ENCODE results near the gene C1QTNF3. TPM values are rescaled to one million over a fixed set of nuclear protein-coding genes. Genes with fewer than 3 reads are reported as not detected.
"Not testable (repeated sequence)": the region's sequence is repeated elsewhere in the genome, so short reads cannot be mapped to it uniquely, and the experiment has no call there.

C1QTNF3 gene
- 12.9 and 20.5 TPM in 2 replicates for total RNA-seq (2014; rRNA removed; shearing (Covaris generic); ENCODE audit: low replicate concordance)

- Histone ChIP-seq H3K4me1 (ENCODE audit: low read length) (no peaks in the 10 kb centered on the region), H3K4me2 (ENCODE audit: low read depth, low read length, poor library complexity, severe bottlenecking) (no peak within 1 kb of the TSS), H3K27me3 (ENCODE audit: low read length) (no peaks in the 10 kb centered on the region), H4K20me1 (ENCODE audit: insufficient read depth, low read depth, low read length) (no peaks in the 10 kb centered on the region), H3K4me3 (ENCODE audit: low read length) (no peak within 1 kb of the TSS), H3K9me2 (replicated peaks; ENCODE audit: insufficient read depth, low read length) (no peaks in the 10 kb centered on the region), H2AFZ (ENCODE audit: low read length) (no peak within 1 kb of the TSS), H3K27ac (ENCODE audit: low read length) (no peak within 1 kb of the TSS), H3K9ac (ENCODE audit: low read length) (no peak within 1 kb of the TSS), H3K9me3 (ENCODE audit: low read length) (no peaks in the 10 kb centered on the region), H3K79me2 (ENCODE audit: low read length) (no peaks in the 10 kb centered on the region), H3K36me3 (ENCODE audit: insufficient read depth, low read length) (no peaks in the 10 kb centered on the region)
- no peak for DNase-seq
These were observed at the start of gene C1QTNF3 for GRCh38 chr5:34043099-34043876. TSS of gene C1QTNF3 (minus strand) at chr5:34043213. CDS start at chr5:34043125, 88 bp downstream.

- not testable (repeated sequence) for DNase-seq; H3K4me3 ChIP-seq (ENCODE audit: low read length); H3K36me3 ChIP-seq (ENCODE audit: insufficient read depth, low read length); H3K27ac ChIP-seq (ENCODE audit: low read length); H3K9me3 ChIP-seq (ENCODE audit: low read length); H3K9me2 ChIP-seq (replicated peaks; ENCODE audit: insufficient read depth, low read length); H3K4me1 ChIP-seq (ENCODE audit: low read length); H3K79me2 ChIP-seq (ENCODE audit: low read length); H4K20me1 ChIP-seq (ENCODE audit: insufficient read depth, low read depth, low read length); H2AFZ ChIP-seq (ENCODE audit: low read length); H3K9ac ChIP-seq (ENCODE audit: low read length); H3K4me2 ChIP-seq (ENCODE audit: low read depth, low read length, poor library complexity, severe bottlenecking); H3K27me3 ChIP-seq (ENCODE audit: low read length)
These were observed 48.0 kb upstream of the C1QTNF3 start for GRCh38 chr5:34091039-34091438.

- not testable (repeated sequence) for H3K4me1 ChIP-seq (ENCODE audit: low read length); H3K4me3 ChIP-seq (ENCODE audit: low read length); H4K20me1 ChIP-seq (ENCODE audit: insufficient read depth, low read depth, low read length); H3K27ac ChIP-seq (ENCODE audit: low read length); H3K79me2 ChIP-seq (ENCODE audit: low read length); H3K36me3 ChIP-seq (ENCODE audit: insufficient read depth, low read length); H3K4me2 ChIP-seq (ENCODE audit: low read depth, low read length, poor library complexity, severe bottlenecking); H2AFZ ChIP-seq (ENCODE audit: low read length); H3K9me2 ChIP-seq (replicated peaks; ENCODE audit: insufficient read depth, low read length); DNase-seq; H3K9me3 ChIP-seq (ENCODE audit: low read length); H3K27me3 ChIP-seq (ENCODE audit: low read length); H3K9ac ChIP-seq (ENCODE audit: low read length)
These were observed 46.8 kb upstream of the C1QTNF3 start for GRCh38 chr5:34089802-34090201.

GRCh38 chr5:34087728-34088127, 44.7 kb upstream of the C1QTNF3 start:
- not testable (repeated sequence) for H3K9me2 ChIP-seq (replicated peaks; ENCODE audit: insufficient read depth, low read length); H3K36me3 ChIP-seq (ENCODE audit: insufficient read depth, low read length); H3K27ac ChIP-seq (ENCODE audit: low read length)

GRCh38 chr5:34083898-34084297, 40.9 kb upstream of the C1QTNF3 start:
- H3K36me3 ChIP-seq (ENCODE audit: insufficient read depth, low read length); H3K79me2 ChIP-seq (ENCODE audit: low read length); H3K27ac ChIP-seq (ENCODE audit: low read length); H3K4me1 ChIP-seq (ENCODE audit: low read length); H2AFZ ChIP-seq (ENCODE audit: low read length); H3K9me3 ChIP-seq (ENCODE audit: low read length); H4K20me1 ChIP-seq (ENCODE audit: insufficient read depth, low read depth, low read length); DNase-seq; H3K27me3 ChIP-seq (ENCODE audit: low read length); H3K9me2 ChIP-seq (replicated peaks; ENCODE audit: insufficient read depth, low read length); H3K9ac ChIP-seq (ENCODE audit: low read length); H3K4me3 ChIP-seq (ENCODE audit: low read length); H3K4me2 ChIP-seq (ENCODE audit: low read depth, low read length, poor library complexity, severe bottlenecking): not testable (repeated sequence)

More at GRCh38 chr5:34087728-34088127, 44.7 kb upstream of the C1QTNF3 start:
- not testable (repeated sequence) for H4K20me1 ChIP-seq (ENCODE audit: insufficient read depth, low read depth, low read length); H3K79me2 ChIP-seq (ENCODE audit: low read length); H3K4me1 ChIP-seq (ENCODE audit: low read length); H2AFZ ChIP-seq (ENCODE audit: low read length); H3K27me3 ChIP-seq (ENCODE audit: low read length); H3K4me3 ChIP-seq (ENCODE audit: low read length); H3K9ac ChIP-seq (ENCODE audit: low read length); H3K9me3 ChIP-seq (ENCODE audit: low read length); DNase-seq; H3K4me2 ChIP-seq (ENCODE audit: low read depth, low read length, poor library complexity, severe bottlenecking)

- not testable (repeated sequence) for H3K27me3 ChIP-seq (ENCODE audit: low read length); H3K9me3 ChIP-seq (ENCODE audit: low read length); H4K20me1 ChIP-seq (ENCODE audit: insufficient read depth, low read depth, low read length); DNase-seq; H3K4me1 ChIP-seq (ENCODE audit: low read length); H3K36me3 ChIP-seq (ENCODE audit: insufficient read depth, low read length); H3K27ac ChIP-seq (ENCODE audit: low read length); H3K4me2 ChIP-seq (ENCODE audit: low read depth, low read length, poor library complexity, severe bottlenecking); H3K79me2 ChIP-seq (ENCODE audit: low read length); H3K9me2 ChIP-seq (replicated peaks; ENCODE audit: insufficient read depth, low read length); H2AFZ ChIP-seq (ENCODE audit: low read length); H3K4me3 ChIP-seq (ENCODE audit: low read length); H3K9ac ChIP-seq (ENCODE audit: low read length)
These were observed 36.5 kb upstream of the C1QTNF3 start for GRCh38 chr5:34079505-34079904.

GRCh38 chr5:34077636-34078035, 34.6 kb upstream of the C1QTNF3 start:
- not testable (repeated sequence) for H3K4me2 ChIP-seq (ENCODE audit: low read depth, low read length, poor library complexity, severe bottlenecking); H3K9ac ChIP-seq (ENCODE audit: low read length); H3K36me3 ChIP-seq (ENCODE audit: insufficient read depth, low read length); H3K9me3 ChIP-seq (ENCODE audit: low read length); H4K20me1 ChIP-seq (ENCODE audit: insufficient read depth, low read depth, low read length); DNase-seq; H3K79me2 ChIP-seq (ENCODE audit: low read length); H3K4me3 ChIP-seq (ENCODE audit: low read length); H3K27me3 ChIP-seq (ENCODE audit: low read length); H3K4me1 ChIP-seq (ENCODE audit: low read length); H2AFZ ChIP-seq (ENCODE audit: low read length); H3K27ac ChIP-seq (ENCODE audit: low read length); H3K9me2 ChIP-seq (replicated peaks; ENCODE audit: insufficient read depth, low read length)

- not testable (repeated sequence) for H2AFZ ChIP-seq (ENCODE audit: low read length); H3K9me2 ChIP-seq (replicated peaks; ENCODE audit: insufficient read depth, low read length); H3K4me3 ChIP-seq (ENCODE audit: low read length); H3K9ac ChIP-seq (ENCODE audit: low read length); H3K79me2 ChIP-seq (ENCODE audit: low read length); DNase-seq; H3K4me1 ChIP-seq (ENCODE audit: low read length); H3K27me3 ChIP-seq (ENCODE audit: low read length); H4K20me1 ChIP-seq (ENCODE audit: insufficient read depth, low read depth, low read length); H3K9me3 ChIP-seq (ENCODE audit: low read length); H3K4me2 ChIP-seq (ENCODE audit: low read depth, low read length, poor library complexity, severe bottlenecking); H3K36me3 ChIP-seq (ENCODE audit: insufficient read depth, low read length); H3K27ac ChIP-seq (ENCODE audit: low read length)
These were observed 33.8 kb upstream of the C1QTNF3 start for GRCh38 chr5:34076719-34077364.

All from Karpas-422 (cell line).